MCF 10A (cell line): ENCODE data around the gene RCAN1. TPM values are rescaled to one million over a fixed set of nuclear protein-coding genes. Genes with fewer than 3 reads are reported as not detected.

ENCODE experiments used
- BruUV-seq: library from RNA; stranded (reverse); fragments of 400-500 nt; replicated peaks from 2 replicates; lab custom pipeline; 2021; lab: Mats Ljungman, UMichigan
- CTCF ChIA-PET: fragments of 300-600 bp; sonication (Branson Sonifier 250); formaldehyde crosslinking; extraction: SDS; loops from one replicate; lab custom pipeline; 2021; ENCODE audit warnings: antibody characterized with exemption, inconsistent platforms; lab: Yijun Ruan, JAX
- POLR2A ChIA-PET: fragments of 300-600, 350-650 bp; sonication (Branson Sonifier 250); formaldehyde crosslinking; extraction: SDS; loops from one replicate; lab custom pipeline; 2020; ENCODE audit warnings: antibody characterized with exemption, inconsistent platforms; lab: Yijun Ruan, JAX
- DNase-seq: peaks from one replicate; pipeline ENCODE4 v3.0.0-alpha.2; 2018; ENCODE audit not compliant: unreplicated experiment
- H3K27ac Mint-ChIP-seq: one replicate; pipeline ENCODE4 v1.8.0; 2022; ENCODE audit warnings: mild to moderate bottlenecking, low read depth, mixed read lengths; ENCODE audit not compliant: unreplicated experiment
- H3K27me3 Mint-ChIP-seq: one replicate; pipeline ENCODE4 v1.8.0; 2022; ENCODE audit warnings: mixed read lengths; ENCODE audit not compliant: insufficient read depth, unreplicated experiment
- H3K36me3 Mint-ChIP-seq: one replicate; pipeline ENCODE4 v1.8.0; 2022; ENCODE audit warnings: mild to moderate bottlenecking, moderate library complexity, mixed read lengths; ENCODE audit not compliant: insufficient read depth, unreplicated experiment
- H3K4me1 Mint-ChIP-seq: one replicate; pipeline ENCODE4 v1.8.0; 2022; ENCODE audit warnings: mixed read lengths; ENCODE audit not compliant: insufficient read depth, unreplicated experiment
- H3K4me3 Mint-ChIP-seq: one replicate; pipeline ENCODE4 v1.8.0; 2022; ENCODE audit warnings: mild to moderate bottlenecking, moderate library complexity, mixed read lengths; ENCODE audit not compliant: unreplicated experiment
- H3K9me3 Mint-ChIP-seq: one replicate; pipeline ENCODE4 v1.8.0; 2022; ENCODE audit warnings: mixed read lengths; ENCODE audit not compliant: unreplicated experiment
- CTCF ChIP-seq: fragments of 200-600 bp; IDR thresholded peaks from one replicate; pipeline ENCODE4 v1.8.0; 2022; ENCODE audit warnings: antibody characterized with exemption, mild to moderate bottlenecking; ENCODE audit not compliant: unreplicated experiment
- intact Hi-C: fragments of 100-400 bp; cut with micrococcal nuclease; formaldehyde crosslinking; loops from 2 replicates; pipeline ENCODE4 v1.14.1; 2022
- total RNA-seq: library from RNA; stranded (reverse); gene quantifications from 2 replicates; pipeline ENCODE4 v1.2.3, GENCODE V29; 2022

Gene RCAN1
- total RNA-seq, 1 experiment from 2014 or later, result 11.9 TPM

GRCh38 chr21:34647555-34647954, 32.6 kb upstream of the RCAN1 start:
- CTCF ChIA-PET, result interaction anchor here (0.7 to 1.8 kb wide), 3 partner anchors 40 to 525 kb away, joined by 3 to 5 read pairs (median 3); no protein-coding TSS in a partner anchor
- BruUV-seq, result no TSS peak
- intact Hi-C loops, result no loop called here
- Mint-ChIP-seq H3K4me1 (no peaks in the 10 kb centered on the region), H3K36me3 (no peaks in the 10 kb centered on the region), H3K4me3 (no peak overlapping the region), H3K27ac (no peak overlapping the region), H3K9me3 (no peaks in the 10 kb centered on the region), H3K27me3 (peaks cover 53% of the 10 kb centered on the region)
- POLR2A ChIA-PET, result no interaction called here
- DNase-seq, result no peak
- TF ChIP-seq CTCF, result no peak

GRCh38 chr21:34644825-34645224, 29.9 kb upstream of the RCAN1 start:
- Mint-ChIP-seq H3K27me3 (peaks cover 30% of the 10 kb centered on the region), H3K27ac (no peak overlapping the region), H3K4me3 (no peak overlapping the region), H3K4me1 (peaks cover 9% of the 10 kb centered on the region), H3K36me3 (no peaks in the 10 kb centered on the region), H3K9me3 (no peaks in the 10 kb centered on the region)
- ChIA-PET POLR2A (no interaction called here), CTCF (interaction anchor here (0.7 kb wide), 1 partner anchor 658 kb away, joined by 3 read pairs; no protein-coding TSS in a partner anchor)
- no peak for TF ChIP-seq CTCF
- DNase-seq, result no peak
- intact Hi-C loops, result no loop called here
- no TSS peak for BruUV-seq

GRCh38 chr21:34642211-34643075, 27.5 kb upstream of the RCAN1 start:
- Mint-ChIP-seq H3K36me3 (no peaks in the 10 kb centered on the region), H3K27me3 (peaks cover 6% of the 10 kb centered on the region), H3K4me1 (peaks cover 9% of the 10 kb centered on the region), H3K27ac (no peak overlapping the region), H3K4me3 (no peak overlapping the region), H3K9me3 (no peaks in the 10 kb centered on the region)
- no peak for DNase-seq
- intact Hi-C loops, result no loop called here
- POLR2A ChIA-PET, result no interaction called here
- no peak for TF ChIP-seq CTCF
- CTCF ChIA-PET, result interaction anchor here (0.7 to 1.0 kb wide), 2 partner anchors 12 to 274 kb away, joined by 3 read pairs; no protein-coding TSS in a partner anchor
- BruUV-seq, result no TSS peak

- intact Hi-C loops, result no loop called here
- ChIA-PET CTCF (interaction anchor here (1.1 to 1.6 kb wide), 2 partner anchors 11 to 12 kb away, joined by 3 to 4 read pairs; no protein-coding TSS in a partner anchor), POLR2A (no interaction called here)
- H3K36me3 Mint-ChIP-seq, result no peaks in the 10 kb centered on the region
- no peak for TF ChIP-seq CTCF
- H3K27ac Mint-ChIP-seq, result no peak overlapping the region
- H3K4me3 Mint-ChIP-seq, result no peak overlapping the region
- no TSS peak for BruUV-seq
- peaks cover 11% of the 10 kb centered on the region for H3K27me3 Mint-ChIP-seq
- no peaks in the 10 kb centered on the region for H3K9me3 Mint-ChIP-seq
- peaks cover 9% of the 10 kb centered on the region for H3K4me1 Mint-ChIP-seq
- DNase-seq, result peak; percentile 33
Observed at GRCh38 chr21:34640858-34641257, 25.9 kb upstream of the RCAN1 start.
